Natural killer cell (primary cell): Measurements from ENCODE around the gene ERBB4. TPM values are rescaled to one million over a fixed set of nuclear protein-coding genes. Genes with fewer than 3 reads are reported as not detected.

Experiments used
- ATAC-seq, 3 donors: fragments of 150-1000 bp in 2 of 3; fragments of 200-7000 bp in 1 of 3; cut with Tn5 transposase; 1 replicate in 1 of 3; 2 replicates in 2 of 3; pipeline ENCODE4 v1.10.0; 2021; ENCODE audit warnings: mild to moderate bottlenecking in 2 of 3, moderate library complexity in 2 of 3
- DNase-seq, 2 donors: peaks; one replicate each; pipeline versions ENCODE4 v3.0.0 to v3.0.0-alpha.2; 2013 to 2021; ENCODE audit warnings: mixed read lengths in 1 of 2
- H3K27ac ChIP-seq: one replicate; pipeline ENCODE4 v1.5.1; 2013; ENCODE audit warnings: mild to moderate bottlenecking, low read length
- H3K27me3 ChIP-seq: one replicate; pipeline ENCODE4 v1.6.1; 2013; ENCODE audit warnings: low read length; ENCODE audit not compliant: control insufficient read depth, insufficient read depth
- H3K36me3 ChIP-seq: one replicate; pipeline ENCODE4 v1.6.1; 2013; ENCODE audit warnings: low read length; ENCODE audit not compliant: control insufficient read depth, insufficient read depth
- H3K4me1 ChIP-seq: one replicate; pipeline ENCODE4 v1.6.1; 2013; ENCODE audit warnings: low read length; ENCODE audit not compliant: control insufficient read depth, insufficient read depth
- H3K4me3 ChIP-seq: one replicate; pipeline ENCODE4 v1.5.1; 2013; ENCODE audit warnings: low read length
- H3K9me3 ChIP-seq: one replicate; pipeline ENCODE4 v1.6.1; 2013; ENCODE audit warnings: low read length; ENCODE audit not compliant: control insufficient read depth, insufficient read depth
- H3K27ac Mint-ChIP-seq, 2 donors: one replicate each; pipeline ENCODE4 v1.8.0; 2022; ENCODE audit warnings: mild to moderate bottlenecking in 2 of 2, mixed read lengths in 2 of 2, moderate library complexity in 1 of 2
- H3K27me3 Mint-ChIP-seq, 2 donors: one replicate each; pipeline ENCODE4 v1.8.0; 2022; ENCODE audit warnings: low read depth in 2 of 2, mixed read lengths in 2 of 2
- H3K36me3 Mint-ChIP-seq: one replicate; pipeline ENCODE4 v1.8.0; 2022; ENCODE audit warnings: mixed read lengths
- H3K4me1 Mint-ChIP-seq, 2 donors: one replicate each; pipeline ENCODE4 v1.8.0; 2022; ENCODE audit warnings: mixed read lengths in 2 of 2
- H3K4me3 Mint-ChIP-seq: one replicate; pipeline ENCODE4 v1.8.0; 2022; ENCODE audit warnings: mild to moderate bottlenecking, moderate library complexity, mixed read lengths
- H3K9me3 Mint-ChIP-seq, 2 donors: one replicate each; pipeline ENCODE4 v1.8.0; 2022; ENCODE audit warnings: mixed read lengths in 2 of 2
- WGBS: methylation state at CpG from one replicate; pipeline ENCODE4 v1.1.7; 2013; ENCODE audit warnings: missing lambda C conversion rate; ENCODE audit not compliant: insufficient coverage; 5-methylcytosine and 5-hydroxymethylcytosine counted together
- intact Hi-C: fragments of 100-400 bp; cut with micrococcal nuclease; formaldehyde crosslinking; loops from one replicate; pipeline ENCODE4 v1.14.2; 2022
- total RNA-seq, 4 donors: library from RNA; stranded (reverse); fragments of 120-200 nt in 1 of 4; gene quantifications; one replicate each; pipeline versions ENCODE4 v1.2.3 to v1.2.4, GENCODE V29; 2013 to 2022
- TF ChIP-seq, protein P1 (sequence below): fragments of 200-600 bp; IDR thresholded peaks from one replicate; pipeline ENCODE4 v1.8.0; 2022; ENCODE audit warnings: antibody characterized with exemption

ERBB4 gene
- total RNA-seq, 3 donors from 2014 or later (not counting 1 experiment from before 2014, with no cell fraction given): 0.08 TPM; not detected in 2

DNA sequence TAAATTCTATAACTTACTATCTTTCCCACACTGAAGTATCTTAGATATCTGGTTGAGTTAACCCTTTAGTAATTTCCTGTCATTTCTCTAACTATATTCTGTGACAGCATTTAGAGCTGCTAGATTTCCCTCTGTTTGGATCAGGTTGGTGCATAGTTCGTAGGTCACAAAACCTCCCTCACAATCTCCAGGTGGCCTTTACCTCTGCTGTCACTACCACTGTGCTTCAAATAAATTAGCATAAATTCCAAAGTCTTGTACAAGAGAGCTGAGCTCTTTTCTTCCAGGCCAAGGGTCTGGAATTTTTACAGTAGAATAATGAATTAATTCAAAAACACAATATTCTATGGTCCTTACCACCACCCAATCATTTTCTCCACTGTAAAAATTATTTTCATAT, 739.7 kb downstream of the ERBB4 start:
- no peak overlapping the region for H3K27ac ChIP-seq
- intact Hi-C loops: no loop called here
- Mint-ChIP-seq H3K27me3 (no peaks in the 10 kb centered on the region), H3K36me3 (no peaks in the 10 kb centered on the region), H3K4me1 (no peaks in the 10 kb centered on the region), H3K9me3 (peaks cover 2 to 5% of the 10 kb centered on the region in 2 donors), H3K4me3 (no peak overlapping the region), H3K27ac (no peak overlapping the region)
- H3K4me3 ChIP-seq: no peak overlapping the region
- WGBS: 93% methylated on average over 1 of the region's 1 CpG
- no peaks in the 10 kb centered on the region for H3K4me1 ChIP-seq
- H3K27me3 ChIP-seq: no peaks in the 10 kb centered on the region
- DNase-seq (no peak), ATAC-seq (no peak)
- H3K9me3 ChIP-seq: no peaks in the 10 kb centered on the region
- TF ChIP-seq, protein P1, sequence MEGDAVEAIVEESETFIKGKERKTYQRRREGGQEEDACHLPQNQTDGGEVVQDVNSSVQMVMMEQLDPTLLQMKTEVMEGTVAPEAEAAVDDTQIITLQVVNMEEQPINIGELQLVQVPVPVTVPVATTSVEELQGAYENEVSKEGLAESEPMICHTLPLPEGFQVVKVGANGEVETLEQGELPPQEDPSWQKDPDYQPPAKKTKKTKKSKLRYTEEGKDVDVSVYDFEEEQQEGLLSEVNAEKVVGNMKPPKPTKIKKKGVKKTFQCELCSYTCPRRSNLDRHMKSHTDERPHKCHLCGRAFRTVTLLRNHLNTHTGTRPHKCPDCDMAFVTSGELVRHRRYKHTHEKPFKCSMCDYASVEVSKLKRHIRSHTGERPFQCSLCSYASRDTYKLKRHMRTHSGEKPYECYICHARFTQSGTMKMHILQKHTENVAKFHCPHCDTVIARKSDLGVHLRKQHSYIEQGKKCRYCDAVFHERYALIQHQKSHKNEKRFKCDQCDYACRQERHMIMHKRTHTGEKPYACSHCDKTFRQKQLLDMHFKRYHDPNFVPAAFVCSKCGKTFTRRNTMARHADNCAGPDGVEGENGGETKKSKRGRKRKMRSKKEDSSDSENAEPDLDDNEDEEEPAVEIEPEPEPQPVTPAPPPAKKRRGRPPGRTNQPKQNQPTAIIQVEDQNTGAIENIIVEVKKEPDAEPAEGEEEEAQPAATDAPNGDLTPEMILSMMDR: no peak
- H3K36me3 ChIP-seq: no peaks in the 10 kb centered on the region

DNA sequence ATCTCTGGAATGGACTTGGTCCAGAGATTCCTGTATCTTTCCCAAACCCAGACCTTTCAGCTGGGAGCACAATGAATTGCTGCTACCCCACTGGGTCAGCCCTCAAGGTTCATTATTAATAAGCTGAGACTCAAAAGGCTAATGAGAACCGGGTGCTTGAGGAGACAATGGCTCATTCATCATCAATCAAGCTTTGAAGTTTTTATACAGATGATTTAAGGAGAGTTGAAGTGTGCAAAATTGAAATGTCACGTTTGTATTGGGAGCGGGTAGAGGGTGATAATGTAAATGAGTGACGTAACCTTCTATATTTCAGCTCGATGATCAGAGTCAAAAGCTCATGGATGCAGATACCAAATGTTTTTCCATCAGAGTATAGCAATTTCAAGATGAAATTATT, 744.9 kb downstream of the ERBB4 start:
- Mint-ChIP-seq H3K9me3 (peaks cover 3% of the 10 kb centered on the region in 2 donors), H3K4me1 (no peaks in the 10 kb centered on the region), H3K27me3 (no peaks in the 10 kb centered on the region), H3K4me3 (no peak overlapping the region), H3K36me3 (no peaks in the 10 kb centered on the region), H3K27ac (no peak overlapping the region)
- Histone ChIP-seq H3K4me1 (no peaks in the 10 kb centered on the region), H3K36me3 (no peaks in the 10 kb centered on the region), H3K27me3 (no peaks in the 10 kb centered on the region), H3K27ac (no peak overlapping the region), H3K9me3 (no peaks in the 10 kb centered on the region), H3K4me3 (no peak overlapping the region)
- TF ChIP-seq, protein P1: no peak
- no peak for ATAC-seq
- 83% methylated on average over 5 of the region's 5 CpGs for WGBS
- DNase-seq: no peak
- intact Hi-C loops: no loop called here

DNA sequence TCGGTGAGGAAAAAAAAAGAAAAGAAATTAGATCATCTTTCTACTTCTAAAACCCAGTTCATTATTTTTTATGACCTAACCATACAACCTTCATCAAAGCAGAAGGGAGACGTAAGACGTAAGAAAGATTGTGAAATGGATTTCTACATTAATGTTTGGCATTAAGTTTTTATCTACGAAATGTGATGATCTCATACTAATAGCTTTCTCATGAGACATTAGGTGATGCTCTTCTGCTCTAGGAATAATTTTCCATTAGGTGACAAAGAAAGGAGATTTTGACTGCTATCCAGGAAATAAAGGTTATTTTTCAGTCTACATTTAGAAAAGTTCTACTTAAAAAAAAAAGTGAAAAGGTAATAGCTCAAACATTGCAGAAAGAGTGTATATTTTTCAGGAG, 748.6 kb downstream of the ERBB4 start:
- intact Hi-C loops: no loop called here
- H3K4me1 ChIP-seq: no peaks in the 10 kb centered on the region
- Mint-ChIP-seq H3K4me1 (no peaks in the 10 kb centered on the region), H3K9me3 (peaks cover 2 to 6% of the 10 kb centered on the region in 2 donors), H3K36me3 (no peaks in the 10 kb centered on the region), H3K27ac (no peak overlapping the region), H3K27me3 (no peaks in the 10 kb centered on the region), H3K4me3 (no peak overlapping the region)
- no peaks in the 10 kb centered on the region for H3K9me3 ChIP-seq
- DNase-seq: no peak
- no peak overlapping the region for H3K4me3 ChIP-seq
- H3K36me3 ChIP-seq: no peaks in the 10 kb centered on the region
- WGBS: 67% methylated on average over 3 of the region's 4 CpGs
- H3K27me3 ChIP-seq: no peaks in the 10 kb centered on the region
- no peak overlapping the region for H3K27ac ChIP-seq
- no peak for ATAC-seq
- TF ChIP-seq, protein P1: no peak

DNA sequence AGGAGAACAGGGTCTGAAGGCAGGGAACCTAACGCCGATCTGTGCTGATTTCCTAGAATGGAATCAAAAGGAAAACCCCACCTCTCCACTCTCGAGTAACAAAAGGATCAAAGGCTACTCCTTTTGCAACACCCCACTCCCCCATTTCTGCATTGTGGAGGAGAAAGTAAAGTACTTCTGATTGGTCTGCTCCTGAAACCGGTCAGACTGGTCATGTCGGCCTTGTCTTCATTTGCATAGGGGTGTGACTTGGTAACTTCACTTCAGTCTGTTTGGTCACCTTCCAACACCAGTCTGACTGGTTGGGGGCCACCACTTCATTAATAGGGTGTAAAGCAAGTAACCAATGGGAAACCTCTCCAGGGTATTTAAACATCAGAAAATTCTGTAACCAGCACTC, 771.9 kb downstream of the ERBB4 start:
- no peaks in the 10 kb centered on the region for H3K4me1 Mint-ChIP-seq
- peaks cover 5 to 9% of the 10 kb centered on the region in 2 donors for H3K9me3 Mint-ChIP-seq
- no peak for DNase-seq
- TF ChIP-seq, protein P1: no peak
- no peaks in the 10 kb centered on the region for H3K27me3 ChIP-seq
- no peaks in the 10 kb centered on the region for H3K27me3 Mint-ChIP-seq
- H3K9me3 ChIP-seq: no peaks in the 10 kb centered on the region
- no peak for ATAC-seq
- H3K4me3 Mint-ChIP-seq: no peak overlapping the region
- intact Hi-C loops: no loop called here
- WGBS: 76% methylated on average over 2 of the region's 5 CpGs
- H3K27ac Mint-ChIP-seq: no peak overlapping the region
- no peak overlapping the region for H3K27ac ChIP-seq
- H3K4me3 ChIP-seq: no peak overlapping the region
- H3K36me3 Mint-ChIP-seq: no peaks in the 10 kb centered on the region
- H3K36me3 ChIP-seq: no peaks in the 10 kb centered on the region
- no peaks in the 10 kb centered on the region for H3K4me1 ChIP-seq
